HCT116 (cell line): ENCODE measurements around the gene PPM1H.

ENCODE experiments used
- CBX3 ChIP-seq: IDR thresholded peaks from 2 replicates; pipeline ENCODE4 v1.6.1; 2012; ENCODE audit warnings: low read depth
- EZH2 ChIP-seq: fragments of 200-600 bp; sonication (generic); IDR thresholded peaks from 2 replicates; pipeline ENCODE4 v1.6.1; 2017; ENCODE audit warnings: antibody characterized with exemption, mixed run types
- EZH2phosphoT487 ChIP-seq: fragments of 200-600 bp; IDR thresholded peaks from 2 replicates; pipeline ENCODE4 v1.6.1; 2018; ENCODE audit warnings: antibody characterized with exemption, borderline replicate concordance
- POLR2A ChIP-seq: IDR thresholded peaks from 2 replicates; pipeline ENCODE4 v1.7.0; 2011; ENCODE audit warnings: borderline replicate concordance; ENCODE audit not compliant: insufficient read depth, insufficient read length; ENCODE audit errors: extremely low read depth
- POLR2AphosphoS5 ChIP-seq: IDR thresholded peaks from 2 replicates; pipeline ENCODE4 v1.6.1; 2011; ENCODE audit warnings: mild to moderate bottlenecking, low read depth, low read length, moderate library complexity
- YY1 ChIP-seq: IDR thresholded peaks from 2 replicates; pipeline ENCODE4 v1.6.1; 2011; ENCODE audit warnings: low read length, low read depth, moderate library complexity, mild to moderate bottlenecking; ENCODE audit not compliant: insufficient replicate concordance; ENCODE audit errors: extremely low read depth
- ZNF274 ChIP-seq: fragments of 200-500 bp; sonication (Bioruptor generic); IDR thresholded peaks from 2 replicates; pipeline ENCODE4 v1.6.1; 2014; ENCODE audit warnings: mild to moderate bottlenecking, low read depth, low read length, inconsistent platforms
- TF ChIP-seq, protein P1 (sequence below), 3 experiments: fragments of 200-600 bp in 1 of 3; sonication (generic) in 1 of 3; IDR thresholded peaks in 2 of 3; conservative IDR thresholded peaks in 1 of 3; 2 replicates each; pipeline ENCODE4 v1.5.1; 2012 to 2017; ENCODE audit warnings: low read depth in 2 of 3, low read length in 2 of 3, antibody characterized with exemption in 1 of 3, borderline replicate concordance in 1 of 3, control low read depth in 1 of 3, mild to moderate bottlenecking in 1 of 3, mixed read lengths in 1 of 3, mixed run types in 1 of 3, moderate library complexity in 1 of 3; ENCODE audit not compliant: insufficient read depth in 1 of 3
- TF ChIP-seq, protein P2 (sequence below): IDR thresholded peaks from 2 replicates; pipeline ENCODE4 v1.6.1; 2012

DNA sequence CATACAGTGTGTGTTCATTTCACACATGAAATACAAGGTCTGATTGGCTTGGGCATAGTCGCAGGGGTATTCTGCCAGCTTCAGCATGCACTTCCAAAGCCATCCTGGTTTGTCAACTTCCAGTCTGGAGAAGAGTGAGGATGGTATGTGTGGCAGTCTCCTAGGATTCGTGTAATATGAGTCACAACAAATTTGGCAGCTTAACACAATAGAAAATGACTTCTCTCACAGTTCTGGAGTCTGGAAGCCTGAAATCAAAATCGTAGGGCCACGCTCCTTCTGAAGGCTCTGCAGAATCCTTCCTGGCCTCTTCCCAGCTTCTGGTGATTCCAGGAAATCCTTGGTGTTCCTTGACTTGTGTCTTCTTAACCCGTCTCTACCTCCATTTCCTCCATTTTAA lies 167.5 kb downstream of the PPM1H start:
- TF ChIP-seq ZNF274 (no peak), POLR2AphosphoS5 (no peak), EZH2phosphoT487 (no peak), POLR2A (no peak), EZH2 (no peak), YY1 (no peak), CBX3 (no peak)
- TF ChIP-seq, protein P1, sequence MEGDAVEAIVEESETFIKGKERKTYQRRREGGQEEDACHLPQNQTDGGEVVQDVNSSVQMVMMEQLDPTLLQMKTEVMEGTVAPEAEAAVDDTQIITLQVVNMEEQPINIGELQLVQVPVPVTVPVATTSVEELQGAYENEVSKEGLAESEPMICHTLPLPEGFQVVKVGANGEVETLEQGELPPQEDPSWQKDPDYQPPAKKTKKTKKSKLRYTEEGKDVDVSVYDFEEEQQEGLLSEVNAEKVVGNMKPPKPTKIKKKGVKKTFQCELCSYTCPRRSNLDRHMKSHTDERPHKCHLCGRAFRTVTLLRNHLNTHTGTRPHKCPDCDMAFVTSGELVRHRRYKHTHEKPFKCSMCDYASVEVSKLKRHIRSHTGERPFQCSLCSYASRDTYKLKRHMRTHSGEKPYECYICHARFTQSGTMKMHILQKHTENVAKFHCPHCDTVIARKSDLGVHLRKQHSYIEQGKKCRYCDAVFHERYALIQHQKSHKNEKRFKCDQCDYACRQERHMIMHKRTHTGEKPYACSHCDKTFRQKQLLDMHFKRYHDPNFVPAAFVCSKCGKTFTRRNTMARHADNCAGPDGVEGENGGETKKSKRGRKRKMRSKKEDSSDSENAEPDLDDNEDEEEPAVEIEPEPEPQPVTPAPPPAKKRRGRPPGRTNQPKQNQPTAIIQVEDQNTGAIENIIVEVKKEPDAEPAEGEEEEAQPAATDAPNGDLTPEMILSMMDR (IDR thresholded peaks at IDR 0.05 in 2 of 3, conservative IDR thresholded peaks at IDR 0.05 in 1 of 3; ENCODE audit: borderline replicate concordance in 1 of 3, insufficient read depth in 1 of 3, low read depth in 2 of 3, low read length in 2 of 3) = no peak
- TF ChIP-seq, protein P2, sequence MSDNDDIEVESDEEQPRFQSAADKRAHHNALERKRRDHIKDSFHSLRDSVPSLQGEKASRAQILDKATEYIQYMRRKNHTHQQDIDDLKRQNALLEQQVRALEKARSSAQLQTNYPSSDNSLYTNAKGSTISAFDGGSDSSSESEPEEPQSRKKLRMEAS = no peak
